ENCODE measurements around the gene KRTAP10-2. TPM values are rescaled to one million over a fixed set of nuclear protein-coding genes. Genes with fewer than 3 reads are reported as not detected.

Gene KRTAP10-2
- total RNA-seq, 4 donors from 2014 or later = 9.3 TPM; not detected in 3

DNA sequence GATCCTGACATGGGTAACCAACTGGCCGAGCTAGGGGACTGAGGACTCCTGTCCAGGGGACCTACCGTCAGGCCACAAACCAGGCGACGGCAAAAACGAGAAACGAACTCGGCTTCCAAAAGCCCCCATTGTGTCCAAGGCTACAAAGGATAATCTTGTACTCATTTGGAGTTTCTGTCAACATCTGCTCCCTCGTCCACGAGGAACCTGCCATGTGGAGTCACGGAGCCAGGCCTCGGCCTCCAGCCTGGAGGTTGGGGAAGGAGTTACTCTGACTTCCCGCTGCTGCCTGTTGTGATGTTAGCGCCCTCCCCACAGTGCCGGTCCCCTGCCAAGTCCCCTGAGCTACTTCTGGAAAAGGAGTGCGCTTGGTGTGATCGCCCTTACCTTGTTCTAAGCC, 18.6 kb downstream of the KRTAP10-2 start:
- WGBS, 2 donors = 88 to 91% methylated on average over 16 of the region's 16 CpGs
- intact Hi-C loops (cut with DNase I; ENCODE audit: low total_unique reads) = no loop called here
- TF ChIP-seq POLR2A (IDR thresholded peaks at IDR 0.05) = no peak
- TF ChIP-seq, protein P1, sequence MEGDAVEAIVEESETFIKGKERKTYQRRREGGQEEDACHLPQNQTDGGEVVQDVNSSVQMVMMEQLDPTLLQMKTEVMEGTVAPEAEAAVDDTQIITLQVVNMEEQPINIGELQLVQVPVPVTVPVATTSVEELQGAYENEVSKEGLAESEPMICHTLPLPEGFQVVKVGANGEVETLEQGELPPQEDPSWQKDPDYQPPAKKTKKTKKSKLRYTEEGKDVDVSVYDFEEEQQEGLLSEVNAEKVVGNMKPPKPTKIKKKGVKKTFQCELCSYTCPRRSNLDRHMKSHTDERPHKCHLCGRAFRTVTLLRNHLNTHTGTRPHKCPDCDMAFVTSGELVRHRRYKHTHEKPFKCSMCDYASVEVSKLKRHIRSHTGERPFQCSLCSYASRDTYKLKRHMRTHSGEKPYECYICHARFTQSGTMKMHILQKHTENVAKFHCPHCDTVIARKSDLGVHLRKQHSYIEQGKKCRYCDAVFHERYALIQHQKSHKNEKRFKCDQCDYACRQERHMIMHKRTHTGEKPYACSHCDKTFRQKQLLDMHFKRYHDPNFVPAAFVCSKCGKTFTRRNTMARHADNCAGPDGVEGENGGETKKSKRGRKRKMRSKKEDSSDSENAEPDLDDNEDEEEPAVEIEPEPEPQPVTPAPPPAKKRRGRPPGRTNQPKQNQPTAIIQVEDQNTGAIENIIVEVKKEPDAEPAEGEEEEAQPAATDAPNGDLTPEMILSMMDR (IDR thresholded peaks at IDR 0.05) = no peak
- peak in 1 of 2 donors; percentile 67 for DNase-seq (ENCODE audit: low spot score in 2 of 2)
- H3K4me3 ChIP-seq (ENCODE audit: low read depth, poor library complexity, severe bottlenecking) = no peak overlapping the region

DNA sequence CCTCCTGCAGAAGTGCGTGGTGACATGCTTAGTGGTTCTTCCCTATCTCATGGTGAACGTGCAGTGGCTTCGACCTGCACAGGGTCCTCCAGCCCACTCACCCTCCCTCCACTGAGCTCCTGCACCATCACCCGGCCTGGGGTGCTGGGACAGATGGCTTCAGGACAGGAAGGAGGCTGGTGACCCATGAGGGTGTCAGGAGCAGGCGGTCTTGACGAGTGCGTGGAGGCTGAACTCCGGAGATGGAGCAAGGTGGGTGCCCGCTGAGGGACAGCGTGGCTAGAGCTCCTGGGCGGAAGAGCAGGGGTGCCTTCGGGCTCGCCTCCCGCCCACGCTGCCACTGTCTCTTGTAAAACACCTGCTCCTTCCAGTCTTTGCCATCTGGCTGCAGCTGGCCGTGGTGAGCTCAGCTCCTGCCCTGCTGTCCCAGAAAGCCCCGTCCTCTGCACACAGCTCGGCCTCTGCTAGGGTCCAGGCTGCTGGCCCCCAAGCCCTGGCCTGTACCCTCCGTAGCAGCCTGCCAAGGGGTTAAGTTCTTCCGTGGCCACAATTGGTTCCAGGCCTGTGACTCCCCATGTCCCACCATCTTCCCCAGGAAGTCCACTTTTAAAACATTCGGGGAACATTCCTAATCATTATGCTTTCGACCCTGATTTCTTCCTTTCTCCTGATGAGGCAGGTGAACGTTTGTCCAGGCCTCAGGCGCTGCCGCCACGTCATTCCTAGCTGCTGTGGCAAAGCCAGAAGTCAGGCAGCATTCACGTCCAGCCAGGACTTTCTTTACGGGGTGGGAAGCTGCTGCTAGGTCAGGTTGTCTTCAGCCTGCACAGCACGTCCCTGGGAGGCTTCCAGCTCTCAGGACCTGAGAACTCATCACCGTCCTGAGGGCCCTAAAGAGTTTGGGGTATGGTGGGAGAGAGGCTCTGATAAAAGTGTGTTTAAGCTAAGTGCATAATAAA, 19.4 kb downstream of the KRTAP10-2 start:
- intact Hi-C loops (cut with DNase I; ENCODE audit: low total_unique reads) = no loop called here
- no peak for TF ChIP-seq POLR2A (IDR thresholded peaks at IDR 0.05)
- TF ChIP-seq, protein P1 (IDR thresholded peaks at IDR 0.05) = no peak
- peak in 1 of 2 donors; percentile 70 for DNase-seq (ENCODE audit: low spot score in 2 of 2)
- 76 to 77% methylated on average over 26 to 30 of the region's 30 CpGs for WGBS, 2 donors
- H3K4me3 ChIP-seq (ENCODE audit: low read depth, poor library complexity, severe bottlenecking) = no peak overlapping the region

DNA sequence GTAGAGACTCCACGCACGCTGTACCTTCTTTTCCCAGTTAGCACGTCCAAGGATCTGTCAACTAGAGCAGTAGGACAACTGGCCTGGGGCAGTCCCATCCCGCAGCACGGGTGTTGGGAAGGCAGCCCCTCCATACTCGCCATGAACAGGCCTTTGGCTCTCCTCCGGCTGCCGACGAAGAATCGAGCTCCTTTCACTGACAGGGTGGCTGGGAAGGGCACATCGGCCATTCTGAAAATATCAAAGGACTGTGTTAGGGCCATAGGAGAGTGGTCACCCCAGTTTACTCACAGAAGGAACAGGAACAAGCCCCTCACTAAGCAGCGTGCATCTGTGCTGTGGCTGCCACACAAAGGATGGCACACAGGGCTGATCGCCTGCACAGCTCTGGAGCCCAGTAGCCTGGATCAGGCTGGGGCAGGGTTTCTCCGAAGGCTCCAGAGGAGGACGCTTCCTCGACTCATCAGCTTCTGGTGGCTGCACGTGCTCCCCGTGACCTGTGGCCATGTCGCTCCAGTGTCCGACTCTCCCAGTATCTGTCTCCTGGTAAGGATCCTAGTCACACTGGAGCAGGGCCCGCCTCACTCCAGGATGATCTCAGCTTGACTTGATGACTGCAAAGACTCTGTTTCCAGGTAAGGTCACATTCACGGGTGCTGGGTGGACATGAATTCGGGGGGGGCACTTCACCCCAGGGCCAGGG, 20.3 kb downstream of the KRTAP10-2 start:
- intact Hi-C loops (cut with DNase I; ENCODE audit: low total_unique reads) = no loop called here
- DNase-seq (ENCODE audit: low spot score in 2 of 2) = peak in 1 of 2 donors; percentile 74
- WGBS, 2 donors = 86% methylated on average over 23 of the region's 23 CpGs
- TF ChIP-seq, protein P1 (IDR thresholded peaks at IDR 0.05) = no peak
- TF ChIP-seq POLR2A (IDR thresholded peaks at IDR 0.05) = no peak
- no peak overlapping the region for H3K4me3 ChIP-seq (ENCODE audit: low read depth, poor library complexity, severe bottlenecking)

DNA sequence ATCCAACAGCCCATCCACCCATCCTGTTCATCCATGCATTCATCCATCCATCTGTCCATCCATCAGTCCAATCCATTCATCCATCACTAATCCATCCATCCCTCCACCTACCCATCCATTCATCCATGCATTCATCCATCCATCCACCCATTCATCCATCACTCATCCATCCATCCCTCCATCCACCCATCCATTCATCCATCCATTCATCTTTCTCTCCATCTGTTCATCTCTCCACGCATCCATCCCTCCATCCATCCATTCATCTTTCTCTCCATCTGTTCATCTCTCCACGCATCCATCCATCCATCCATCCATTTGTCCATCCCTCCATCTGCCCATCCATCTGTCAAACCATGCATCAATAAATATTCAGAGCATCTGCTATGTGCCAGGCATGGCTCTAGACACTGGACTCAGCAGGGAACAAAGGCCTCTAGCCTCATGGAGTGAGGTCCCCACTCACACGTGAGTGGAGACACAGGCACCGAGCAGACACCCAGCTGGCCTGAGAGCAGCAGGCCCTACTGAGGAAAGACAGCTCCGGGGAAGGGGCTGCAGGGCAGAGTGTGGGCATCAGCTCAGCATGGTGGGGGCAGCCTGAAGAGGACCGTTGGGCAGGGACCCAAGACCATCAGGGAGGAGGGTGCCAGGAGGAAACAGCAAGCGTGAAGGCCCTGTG, 20.9 kb downstream of the KRTAP10-2 start:
- intact Hi-C loops (cut with DNase I; ENCODE audit: low total_unique reads) = no loop called here
- TF ChIP-seq, protein P1 (IDR thresholded peaks at IDR 0.05) = no peak
- no peak for TF ChIP-seq POLR2A (IDR thresholded peaks at IDR 0.05)
- peak in 1 of 2 donors; percentile 74 for DNase-seq (ENCODE audit: low spot score in 2 of 2)
- H3K4me3 ChIP-seq (ENCODE audit: low read depth, poor library complexity, severe bottlenecking) = no peak overlapping the region
- 82 to 87% methylated on average over 6 to 7 of the region's 7 CpGs for WGBS, 2 donors

DNA sequence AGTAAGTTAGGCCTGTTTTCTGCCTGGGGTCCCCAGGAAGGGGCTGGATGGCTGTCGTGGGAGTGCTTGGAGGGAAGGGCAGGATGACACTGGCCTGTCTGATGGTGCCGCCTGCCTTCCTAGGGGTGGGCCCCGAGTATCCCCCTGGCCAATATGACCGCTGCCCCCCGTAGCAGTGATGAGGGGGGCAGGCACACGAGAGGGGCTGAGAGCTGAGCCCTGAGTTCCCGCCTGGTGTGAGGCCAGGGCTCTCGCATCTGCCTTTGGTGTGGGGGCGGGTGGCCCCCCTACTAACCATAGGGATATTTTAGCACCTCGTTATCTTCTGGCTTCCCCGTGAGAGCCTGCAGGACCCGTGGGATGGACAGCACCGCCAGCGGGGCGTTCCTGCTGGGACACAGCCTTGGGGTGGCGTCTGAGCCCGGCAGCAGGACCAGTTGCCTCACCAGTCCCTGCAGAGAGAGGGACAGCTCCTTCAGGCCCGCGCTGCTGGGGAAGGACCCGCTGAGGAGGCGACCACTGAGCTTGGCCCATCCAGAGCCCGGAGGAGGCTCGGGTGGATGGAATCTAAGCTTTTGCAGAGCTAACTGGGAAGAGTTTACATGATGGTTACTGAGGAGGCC, 21.7 kb downstream of the KRTAP10-2 start:
- intact Hi-C loops (cut with DNase I; ENCODE audit: low total_unique reads) = no loop called here
- WGBS, 2 donors = 80 to 84% methylated on average over 14 to 22 of the region's 23 CpGs
- H3K4me3 ChIP-seq (ENCODE audit: low read depth, poor library complexity, severe bottlenecking) = no peak overlapping the region
- TF ChIP-seq, protein P1 (IDR thresholded peaks at IDR 0.05) = no peak
- TF ChIP-seq POLR2A (IDR thresholded peaks at IDR 0.05) = no peak
- DNase-seq (ENCODE audit: low spot score in 2 of 2) = peak in 1 of 2 donors; percentile 58
